Loucy (cell line): ENCODE data around the gene NUDCD2.

Source experiments
- CTCF ChIP-seq: fragments of 200-600 bp; sonication (generic); conservative IDR thresholded peaks from 2 replicates; pipeline ENCODE4 v1.5.1; 2014; ENCODE audit warnings: mild to moderate bottlenecking, antibody characterized with exemption, low read length
- EZH2phosphoT487 ChIP-seq: fragments of 200-600 bp; IDR thresholded peaks from 2 replicates; pipeline ENCODE4 v1.6.1; 2018; ENCODE audit warnings: antibody characterized with exemption, mild to moderate bottlenecking, moderate library complexity, borderline replicate concordance

- TF ChIP-seq CTCF, result no peak
- TF ChIP-seq EZH2phosphoT487, result no peak
These were observed 52.8 kb downstream of the NUDCD2 start for GRCh38 chr5:163407034-163407655.
